Measurements from ENCODE around the gene OSCP1. TPM values are rescaled to one million over a fixed set of nuclear protein-coding genes. Genes with fewer than 3 reads are reported as not detected.

OSCP1 gene
- total RNA-seq, 1 donor from 2014 or later: 17.1 TPM

DNA sequence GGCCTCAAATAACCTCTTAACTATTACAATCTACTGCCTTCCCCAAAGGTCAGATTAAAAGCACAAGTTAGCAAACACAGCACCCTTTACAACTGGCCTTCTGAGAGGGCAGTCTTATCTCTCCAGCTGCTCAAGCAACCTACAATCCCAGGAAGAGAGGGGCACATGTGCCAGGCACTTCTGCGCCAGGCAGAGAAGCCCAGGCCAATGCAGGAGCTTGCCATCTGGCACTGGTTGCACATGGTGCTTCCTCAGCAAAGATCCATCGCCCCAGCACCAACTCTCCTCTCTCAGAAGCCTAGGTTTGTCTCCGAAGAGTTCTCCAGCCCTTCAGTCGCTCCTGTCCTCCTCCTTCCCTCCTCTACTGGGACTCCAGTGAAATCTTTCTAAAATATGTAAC, 67.0 kb downstream of the OSCP1 start:
- H3K9me3 ChIP-seq: no peaks in the 10 kb centered on the region
- H3K36me3 ChIP-seq: peaks cover 8% of the 10 kb centered on the region
- TF ChIP-seq, protein P1, sequence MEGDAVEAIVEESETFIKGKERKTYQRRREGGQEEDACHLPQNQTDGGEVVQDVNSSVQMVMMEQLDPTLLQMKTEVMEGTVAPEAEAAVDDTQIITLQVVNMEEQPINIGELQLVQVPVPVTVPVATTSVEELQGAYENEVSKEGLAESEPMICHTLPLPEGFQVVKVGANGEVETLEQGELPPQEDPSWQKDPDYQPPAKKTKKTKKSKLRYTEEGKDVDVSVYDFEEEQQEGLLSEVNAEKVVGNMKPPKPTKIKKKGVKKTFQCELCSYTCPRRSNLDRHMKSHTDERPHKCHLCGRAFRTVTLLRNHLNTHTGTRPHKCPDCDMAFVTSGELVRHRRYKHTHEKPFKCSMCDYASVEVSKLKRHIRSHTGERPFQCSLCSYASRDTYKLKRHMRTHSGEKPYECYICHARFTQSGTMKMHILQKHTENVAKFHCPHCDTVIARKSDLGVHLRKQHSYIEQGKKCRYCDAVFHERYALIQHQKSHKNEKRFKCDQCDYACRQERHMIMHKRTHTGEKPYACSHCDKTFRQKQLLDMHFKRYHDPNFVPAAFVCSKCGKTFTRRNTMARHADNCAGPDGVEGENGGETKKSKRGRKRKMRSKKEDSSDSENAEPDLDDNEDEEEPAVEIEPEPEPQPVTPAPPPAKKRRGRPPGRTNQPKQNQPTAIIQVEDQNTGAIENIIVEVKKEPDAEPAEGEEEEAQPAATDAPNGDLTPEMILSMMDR (IDR thresholded peaks at IDR 0.05): no peak
- no peak overlapping the region for H3K4me3 ChIP-seq
- intact Hi-C loops (cut with DNase I): no loop called here
- DNase-seq (no peak), ATAC-seq (no peak)
- H3K4me1 ChIP-seq: peaks cover 72% of the 10 kb centered on the region
- H3K27me3 ChIP-seq (ENCODE audit: low read depth): no peaks in the 10 kb centered on the region
- peak overlapping the region; percentile 0 for H3K27ac ChIP-seq

DNA sequence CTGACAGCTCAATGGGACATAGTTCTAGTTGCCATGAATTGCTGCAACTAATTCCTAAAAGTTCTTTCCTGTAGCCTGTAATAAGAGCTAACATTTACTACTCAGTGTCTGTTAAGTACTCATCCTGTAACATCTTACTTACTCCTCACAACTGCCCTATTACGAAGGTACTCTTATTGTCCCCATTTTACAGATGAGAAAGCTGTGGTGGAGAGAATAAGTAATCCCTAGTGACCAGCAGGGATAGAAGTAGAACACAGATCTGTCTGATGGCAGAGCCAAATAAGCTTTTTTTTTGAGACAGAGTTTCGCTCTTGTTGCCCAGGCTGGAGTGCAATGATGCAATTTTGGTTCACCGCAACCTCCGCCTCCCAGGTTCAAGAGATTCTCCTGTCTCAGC, 67.6 kb downstream of the OSCP1 start:
- no peak for ATAC-seq
- H3K27ac ChIP-seq: no peak overlapping the region
- TF ChIP-seq, protein P1 (IDR thresholded peaks at IDR 0.05): no peak
- H3K4me1 ChIP-seq: peaks cover 74% of the 10 kb centered on the region
- intact Hi-C loops (cut with DNase I): no loop called here
- no peaks in the 10 kb centered on the region for H3K9me3 ChIP-seq
- no peaks in the 10 kb centered on the region for H3K27me3 ChIP-seq (ENCODE audit: low read depth)
- DNase-seq: no peak
- no peak overlapping the region for H3K4me3 ChIP-seq
- H3K36me3 ChIP-seq: peaks cover 11% of the 10 kb centered on the region

DNA sequence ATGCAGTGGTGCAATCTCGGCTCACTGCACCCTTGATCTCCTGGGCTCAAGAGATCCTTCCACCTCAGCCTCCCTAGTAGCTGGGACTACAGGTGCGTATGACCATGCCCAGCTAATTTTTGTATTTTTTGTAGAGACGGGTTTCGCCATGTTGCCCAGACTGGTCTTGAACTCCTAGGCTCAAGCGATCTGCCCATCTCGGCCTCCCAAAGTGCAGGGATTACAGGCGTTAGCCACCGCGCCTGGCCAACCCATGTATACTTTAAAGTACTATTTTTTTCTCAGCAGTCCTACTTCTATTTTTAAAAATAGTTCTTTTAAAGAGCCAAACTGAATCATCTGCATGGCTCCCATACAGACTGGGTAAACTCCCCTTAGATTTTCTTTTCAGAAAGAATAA, 68.0 kb downstream of the OSCP1 start:
- no peaks in the 10 kb centered on the region for H3K9me3 ChIP-seq
- ATAC-seq (no peak), DNase-seq (no peak)
- H3K36me3 ChIP-seq: peaks cover 11% of the 10 kb centered on the region
- H3K27me3 ChIP-seq (ENCODE audit: low read depth): no peaks in the 10 kb centered on the region
- intact Hi-C loops (cut with DNase I): no loop called here
- no peak overlapping the region for H3K4me3 ChIP-seq
- H3K27ac ChIP-seq: no peak overlapping the region
- TF ChIP-seq, protein P1 (IDR thresholded peaks at IDR 0.05): no peak
- peaks cover 74% of the 10 kb centered on the region for H3K4me1 ChIP-seq

DNA sequence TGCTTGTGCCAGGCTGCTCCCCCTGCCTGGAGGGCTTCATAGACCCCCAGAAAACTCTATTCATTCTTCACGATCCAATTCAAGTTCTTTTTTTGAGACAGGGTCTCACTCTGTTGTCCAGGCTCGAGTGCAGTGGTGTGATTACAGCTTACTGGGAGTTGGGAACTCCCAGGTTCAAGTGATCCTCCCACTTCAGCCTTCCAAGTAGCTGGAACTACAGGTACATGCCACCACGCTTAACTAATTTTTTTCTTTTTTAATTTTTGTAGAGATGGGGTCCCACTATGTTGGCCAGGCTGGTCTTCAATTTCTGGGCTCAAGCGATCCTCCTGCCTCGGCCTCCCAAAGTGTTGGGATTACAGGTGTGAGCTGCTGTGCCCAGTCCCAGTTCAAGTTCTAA, 68.8 kb downstream of the OSCP1 start:
- H3K27me3 ChIP-seq (ENCODE audit: low read depth): no peaks in the 10 kb centered on the region
- TF ChIP-seq, protein P1 (IDR thresholded peaks at IDR 0.05): no peak
- DNase-seq (no peak), ATAC-seq (no peak)
- peaks cover 11% of the 10 kb centered on the region for H3K36me3 ChIP-seq
- no peak overlapping the region for H3K4me3 ChIP-seq
- peaks cover 67% of the 10 kb centered on the region for H3K4me1 ChIP-seq
- H3K9me3 ChIP-seq: no peaks in the 10 kb centered on the region
- intact Hi-C loops (cut with DNase I): no loop called here
- H3K27ac ChIP-seq: peak overlapping the region; percentile 65

DNA sequence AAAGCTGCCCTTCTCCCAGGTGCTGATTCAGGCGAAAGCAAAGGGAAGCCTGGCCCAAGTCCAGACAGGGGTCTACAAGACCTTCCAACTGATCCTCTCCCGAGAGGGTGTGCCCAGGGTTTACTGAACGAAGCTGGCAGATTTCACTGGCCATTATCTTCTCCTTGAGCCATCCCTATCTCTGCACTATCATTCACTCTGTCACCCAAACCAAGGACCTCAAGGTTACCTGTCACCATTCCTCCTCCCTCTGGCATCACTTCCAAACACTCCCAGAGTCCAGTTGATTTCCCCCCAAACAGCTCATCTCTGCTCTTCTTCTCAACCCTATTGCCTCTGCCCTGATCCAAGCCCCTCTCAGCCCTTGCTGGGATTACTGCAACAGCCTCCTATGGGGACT, 69.5 kb downstream of the OSCP1 start:
- intact Hi-C loops (cut with DNase I): no loop called here
- peak overlapping the region; percentile 65 for H3K27ac ChIP-seq
- no peaks in the 10 kb centered on the region for H3K9me3 ChIP-seq
- H3K4me3 ChIP-seq: no peak overlapping the region
- TF ChIP-seq, protein P1 (IDR thresholded peaks at IDR 0.05): no peak
- H3K36me3 ChIP-seq: peaks cover 15% of the 10 kb centered on the region
- DNase-seq (no peak), ATAC-seq (no peak)
- H3K4me1 ChIP-seq: peaks cover 71% of the 10 kb centered on the region
- no peaks in the 10 kb centered on the region for H3K27me3 ChIP-seq (ENCODE audit: low read depth)

DNA sequence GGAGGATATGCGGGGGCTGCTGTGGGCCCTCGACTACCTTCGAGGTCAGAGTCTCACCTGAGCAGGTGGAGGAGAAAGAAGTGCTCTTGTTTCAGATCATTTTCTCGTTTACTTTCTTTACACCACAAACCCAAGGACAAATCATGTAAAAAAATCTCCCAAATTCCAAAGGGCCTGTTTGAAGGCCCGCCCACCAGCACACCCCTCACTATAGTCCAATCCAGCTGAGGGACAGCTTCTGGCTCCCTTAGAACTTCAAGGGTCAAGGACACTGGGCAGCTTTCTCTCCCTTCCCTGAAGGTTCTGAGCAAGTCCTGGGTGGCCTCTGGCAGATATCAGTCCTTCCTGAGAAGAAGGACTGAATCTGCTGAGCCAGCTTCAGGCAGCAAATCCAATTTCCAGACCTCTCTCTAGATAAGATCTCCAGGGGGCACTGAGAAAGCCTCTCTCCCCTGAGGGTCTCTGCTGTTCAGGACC, 70.1 kb downstream of the OSCP1 start:
- TF ChIP-seq, protein P1 (IDR thresholded peaks at IDR 0.05): no peak
- DNase-seq: no peak
- Histone ChIP-seq H3K4me3 (no peak overlapping the region), H3K4me1 (peaks cover 77% of the 10 kb centered on the region), H3K36me3 (peaks cover 15% of the 10 kb centered on the region), H3K9me3 (no peaks in the 10 kb centered on the region), H3K27ac (peak overlapping the region; percentile 65), H3K27me3 (ENCODE audit: low read depth) (no peaks in the 10 kb centered on the region)
- intact Hi-C loops (cut with DNase I): no loop called here
- no peak for ATAC-seq
